Hematopoietic multipotent progenitor cell treated with erythropoietin and hydrocortisone succinate and interleukin-3 and kit ligand, for 17 days (in vitro differentiated cells): ENCODE measurements around the gene TCF12.

Experiments used
- DNase-seq: peaks from one replicate; pipeline ENCODE4 v3.0.0-alpha.2; 2015; ENCODE audit warnings: low spot score

The TCF12 gene

DNA sequence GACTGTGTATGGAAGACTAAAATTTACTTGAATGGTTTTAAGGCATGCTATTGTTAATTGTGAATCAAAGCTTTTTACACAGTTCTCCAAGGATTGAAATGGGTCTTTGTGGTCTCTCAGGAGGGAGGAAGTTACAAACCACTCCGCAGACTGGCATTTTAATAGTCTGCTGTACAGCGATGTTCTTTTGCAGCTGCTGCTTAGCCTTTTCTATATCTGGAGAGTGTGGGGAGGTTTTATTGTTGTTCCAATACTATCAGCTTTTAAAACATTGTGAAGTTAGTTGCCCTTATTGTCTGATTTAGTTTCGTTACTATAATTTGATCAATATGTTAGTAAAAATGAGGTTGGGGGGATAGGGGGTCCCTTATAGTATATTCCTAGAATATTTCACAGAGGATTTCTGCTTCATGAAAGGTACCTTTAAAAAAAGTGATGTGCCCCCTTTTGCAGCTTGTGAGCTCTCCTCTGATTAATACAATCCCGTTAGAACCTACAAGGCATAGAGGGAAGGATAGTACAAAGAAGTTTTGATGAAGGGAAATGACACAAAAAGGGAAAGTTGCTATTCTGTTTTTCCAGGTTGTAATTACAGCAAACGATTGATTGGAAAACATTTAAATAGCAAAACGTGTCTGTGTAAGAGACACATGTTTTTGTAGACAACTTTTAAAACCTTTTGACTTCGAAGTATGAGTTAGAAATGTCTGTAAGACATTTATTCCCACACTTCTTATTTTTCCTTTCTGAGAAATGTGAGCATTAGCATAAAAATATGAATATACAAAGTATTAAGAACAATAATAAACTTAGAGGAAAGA is 299.5 kb downstream of the TCF12 start:
- no peak for DNase-seq

DNA sequence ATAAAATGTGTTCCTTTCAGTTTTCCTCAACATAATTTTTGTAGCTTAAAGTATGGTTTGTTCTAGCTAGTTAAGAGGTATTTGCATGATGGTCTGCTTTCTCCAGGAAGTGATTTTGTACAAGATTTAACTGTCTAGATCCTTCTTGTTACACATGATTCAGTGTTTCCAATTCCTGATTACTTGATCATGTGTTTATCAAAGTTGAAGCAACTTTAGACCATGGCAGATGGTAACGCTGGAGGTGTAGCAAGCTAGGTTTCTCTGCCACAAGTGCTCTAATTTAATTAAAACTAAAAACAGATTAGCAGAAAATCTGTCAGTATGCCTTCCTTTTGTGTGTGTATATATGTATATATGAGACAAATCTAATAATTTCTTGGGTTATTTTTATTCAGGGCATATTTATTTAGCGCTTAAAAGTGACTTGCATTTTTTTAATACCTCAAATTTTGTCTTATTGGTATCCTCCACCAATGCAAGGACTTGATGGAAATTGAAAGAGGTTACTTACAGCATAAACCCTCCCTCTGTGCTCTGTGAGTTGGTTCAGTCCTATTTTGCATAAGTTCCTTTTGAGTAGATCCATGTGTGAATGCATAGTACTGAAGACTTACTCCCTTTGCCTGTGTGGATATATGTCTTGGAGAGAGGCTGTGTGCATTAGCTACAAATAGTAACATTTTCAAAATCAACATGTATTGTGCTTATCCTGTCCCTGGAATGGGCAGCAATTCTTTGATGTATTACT is 300.6 kb downstream of the TCF12 start:
- no peak for DNase-seq

DNA sequence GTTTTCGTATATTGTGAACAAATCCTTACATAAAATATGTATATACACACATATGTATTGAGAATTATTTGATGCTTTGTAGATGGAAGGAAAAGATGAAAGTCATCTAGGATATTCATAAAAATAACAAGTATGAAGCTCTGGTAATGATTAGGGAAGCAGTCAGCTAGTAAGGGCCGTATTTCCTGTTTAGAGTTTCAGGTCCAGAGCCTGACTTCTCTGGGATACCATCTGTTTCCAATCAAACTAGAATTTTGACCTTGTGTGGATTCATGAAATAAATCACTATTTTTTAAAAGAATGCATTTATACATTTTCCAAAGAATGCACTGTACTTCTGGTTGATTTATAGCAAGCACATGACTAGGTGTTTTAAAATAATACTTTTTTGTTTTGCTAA is 301.8 kb downstream of the TCF12 start:
- no peak for DNase-seq

DNA sequence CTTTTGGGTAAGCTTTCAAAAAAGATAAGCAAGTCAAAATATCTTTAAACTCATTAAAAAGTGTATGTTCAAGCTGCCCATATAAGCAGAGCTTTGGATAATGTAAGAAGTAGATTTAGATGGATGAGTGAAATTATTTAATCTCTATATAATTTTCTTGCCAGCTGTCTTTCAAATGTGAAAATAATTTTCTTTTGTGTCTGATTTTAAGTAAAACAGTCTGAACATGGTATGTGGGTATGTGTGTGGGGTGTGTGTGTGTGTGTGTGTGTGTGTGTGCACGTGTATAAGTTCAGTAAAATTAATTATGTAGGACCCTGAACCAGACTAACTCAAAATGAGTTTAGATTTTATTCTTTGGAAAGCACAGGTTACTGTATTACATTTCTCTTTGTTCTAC is 302.7 kb downstream of the TCF12 start:
- no peak for DNase-seq

DNA sequence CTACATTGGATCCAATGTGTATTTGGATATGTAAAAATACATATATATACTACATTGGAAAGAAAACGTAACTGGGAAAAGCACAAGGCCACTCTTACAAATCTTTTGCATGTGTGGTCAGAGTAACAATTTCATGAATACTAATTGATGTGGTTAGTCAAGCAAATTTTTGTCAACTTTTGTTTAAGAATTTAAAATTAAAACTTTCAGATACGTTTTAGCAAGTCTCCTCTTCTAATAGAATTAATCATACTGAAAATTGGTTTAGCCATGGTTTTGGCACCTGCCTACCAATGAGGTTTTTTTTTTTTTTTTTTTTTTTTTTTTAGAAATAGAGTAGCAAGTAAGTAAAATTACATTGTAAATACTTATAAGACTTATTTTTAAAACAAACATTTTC is 304.9 kb downstream of the TCF12 start:
- DNase-seq = no peak

DNA sequence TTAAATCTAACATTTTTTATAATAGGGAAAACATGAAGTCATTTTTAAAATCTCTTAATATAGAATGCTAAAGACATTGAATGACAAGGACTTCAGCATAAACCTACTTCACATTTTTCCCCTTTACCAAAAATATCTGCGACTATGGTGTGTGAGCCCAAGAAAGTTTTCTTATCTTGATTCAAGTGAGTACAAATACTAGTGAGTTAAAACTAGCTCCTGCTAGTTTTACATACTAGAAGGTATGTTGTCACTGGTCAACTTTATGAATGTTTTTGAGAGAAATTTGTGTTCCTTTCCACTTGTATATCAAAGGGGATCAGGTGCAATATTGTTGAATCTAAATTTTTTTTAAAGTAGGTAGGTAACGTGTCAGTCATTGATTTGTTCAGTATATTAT is 305.4 kb downstream of the TCF12 start:
- DNase-seq = no peak

DNA sequence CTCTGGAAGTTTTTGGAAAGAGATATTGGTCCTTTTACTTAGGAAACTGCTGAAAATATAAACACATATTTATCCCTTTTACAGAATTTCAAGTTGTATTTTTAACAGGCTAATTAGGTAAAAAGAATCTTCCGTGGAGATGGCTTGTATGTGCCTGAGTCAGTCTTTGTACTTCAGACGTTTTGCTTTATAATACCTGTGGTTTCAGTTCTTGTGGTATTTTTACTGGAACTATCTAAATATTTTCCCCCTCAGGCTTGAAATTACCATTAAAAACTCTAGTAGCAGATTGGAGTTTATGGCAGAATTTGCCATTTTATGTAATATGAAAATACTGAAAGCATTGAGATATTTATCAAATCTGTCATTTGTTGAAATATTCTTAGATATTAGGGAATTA is 306.2 kb downstream of the TCF12 start:
- DNase-seq = no peak

DNA sequence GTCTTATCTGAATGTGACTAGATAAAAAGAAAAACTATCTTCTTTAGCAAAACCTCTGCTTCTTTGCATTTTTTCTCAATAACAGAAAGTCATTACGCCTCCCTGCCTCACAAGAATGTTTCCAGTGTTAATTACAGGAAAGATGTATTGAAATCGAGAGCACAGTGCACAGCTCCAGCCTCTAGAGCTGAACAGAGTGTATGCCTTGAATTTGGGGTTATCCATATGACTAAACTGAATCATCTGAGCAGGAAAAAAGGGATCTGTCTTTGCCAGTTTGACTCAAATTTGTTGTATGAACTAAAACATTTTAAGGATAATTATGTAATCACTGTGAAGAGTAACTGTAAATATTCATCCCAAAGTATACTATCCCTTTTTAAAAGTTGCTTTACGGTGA is 308.7 kb downstream of the TCF12 start:
- DNase-seq = no peak

DNA sequence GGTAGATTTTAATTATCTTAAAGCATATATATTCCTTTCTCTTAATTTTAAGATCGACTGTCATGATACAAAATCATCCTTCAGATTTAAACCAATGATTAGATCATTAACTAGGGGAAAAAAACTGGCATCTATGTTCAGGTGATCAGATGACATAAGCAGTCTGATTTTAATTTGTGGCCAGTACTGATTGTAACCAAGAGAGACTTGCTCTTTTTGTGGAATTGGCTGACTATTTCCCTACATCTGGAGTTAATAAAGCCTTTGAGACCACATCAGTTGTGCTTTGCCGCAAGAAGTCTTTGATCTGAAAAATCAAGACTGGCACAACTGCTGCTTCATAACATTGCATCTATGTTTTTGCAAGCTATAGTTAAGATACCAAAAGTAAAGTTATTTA is 309.5 kb downstream of the TCF12 start:
- no peak for DNase-seq

DNA sequence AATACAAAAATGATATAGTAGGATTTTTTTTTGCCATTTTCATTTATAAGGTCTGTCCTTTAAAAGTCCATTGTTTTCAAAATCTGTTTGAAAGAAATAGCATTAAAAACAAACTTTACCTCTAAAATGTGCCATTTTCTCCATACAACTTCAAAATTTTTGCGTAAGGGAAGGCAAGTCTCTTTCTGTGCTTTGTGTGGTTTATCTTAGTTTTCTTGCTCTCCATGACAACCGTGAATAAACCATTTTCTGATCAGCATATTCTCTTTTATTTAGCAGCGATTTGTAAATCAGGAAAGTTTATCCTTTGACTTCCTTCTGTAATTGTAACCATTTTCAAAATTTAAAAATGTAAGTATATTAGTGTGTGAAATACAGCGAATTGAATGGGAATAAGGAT is 310.0 kb downstream of the TCF12 start:
- DNase-seq = no peak

DNA sequence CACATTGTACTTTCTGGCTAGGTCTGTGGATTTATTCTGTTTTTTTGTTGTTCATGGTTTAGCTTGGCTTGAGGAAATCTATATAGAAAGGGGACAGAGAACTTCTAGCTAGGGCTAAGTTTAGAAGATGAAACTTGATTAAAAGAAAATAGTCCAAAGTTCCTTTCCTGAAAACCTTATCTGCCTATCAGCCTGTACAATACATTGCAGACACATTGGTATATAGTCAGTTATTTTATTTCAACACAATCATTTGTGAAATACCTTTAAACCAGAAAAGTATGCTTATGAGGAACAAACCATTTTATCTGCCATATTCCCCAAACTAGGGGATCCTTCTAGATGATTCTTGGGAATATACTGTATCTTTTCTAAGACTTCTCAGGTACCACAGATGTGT is 310.6 kb downstream of the TCF12 start:
- no peak for DNase-seq

DNA sequence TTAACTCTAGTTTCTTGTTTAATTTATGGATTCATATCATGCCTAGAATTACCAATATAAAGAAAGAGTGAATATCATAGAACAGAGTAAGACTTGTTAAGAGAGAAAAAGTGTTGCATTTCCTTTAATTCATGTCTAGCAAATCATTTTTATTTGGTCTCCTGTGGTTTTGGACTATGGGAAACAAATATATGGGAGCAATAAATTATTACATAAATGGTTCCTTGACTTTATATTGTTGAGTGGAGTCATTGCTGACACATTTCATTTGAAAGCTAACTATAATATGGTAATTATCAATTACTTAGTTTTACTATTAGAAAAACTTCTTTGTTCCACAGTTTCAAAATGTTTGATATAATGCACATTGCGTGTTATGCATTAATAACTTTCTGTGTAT is 313.1 kb downstream of the TCF12 start:
- DNase-seq = no peak

DNA sequence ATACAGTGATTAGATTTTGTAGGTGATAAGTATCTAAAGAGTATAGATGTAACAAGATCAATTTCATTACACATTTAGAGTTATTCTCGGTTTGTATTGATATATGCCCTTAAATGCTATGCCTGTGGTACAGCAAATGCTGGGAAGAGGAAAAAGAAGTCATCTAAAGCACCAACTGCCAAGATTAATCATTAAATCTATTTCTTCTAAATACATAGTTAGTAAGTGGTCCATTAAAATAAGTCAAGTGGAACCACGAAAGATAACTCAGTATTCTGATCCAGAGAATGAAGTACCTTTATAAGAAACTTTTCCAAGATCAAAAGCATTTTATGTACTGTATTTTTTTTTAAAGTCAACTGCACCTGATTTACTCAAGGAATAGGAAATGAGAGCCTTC is 315.7 kb downstream of the TCF12 start:
- DNase-seq = no peak

DNA sequence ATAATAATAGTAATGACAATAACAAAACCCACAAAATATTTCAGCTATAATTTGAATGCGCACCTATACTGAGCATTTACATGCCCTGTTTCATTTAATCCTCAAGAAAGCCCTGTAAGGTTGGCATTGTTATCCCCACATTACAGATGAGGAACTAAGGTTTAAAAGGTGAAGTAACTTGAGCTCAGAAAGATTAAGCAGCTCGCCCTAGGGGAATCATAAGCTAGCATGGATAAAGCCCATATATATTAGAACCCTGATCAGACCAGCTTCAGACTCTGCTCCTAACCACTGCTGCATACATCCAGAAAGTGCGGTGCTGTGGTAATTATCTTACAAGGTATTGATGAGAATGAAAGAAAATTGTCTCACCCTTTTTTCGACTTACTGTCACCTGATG is 316.7 kb downstream of the TCF12 start:
- no peak for DNase-seq

DNA sequence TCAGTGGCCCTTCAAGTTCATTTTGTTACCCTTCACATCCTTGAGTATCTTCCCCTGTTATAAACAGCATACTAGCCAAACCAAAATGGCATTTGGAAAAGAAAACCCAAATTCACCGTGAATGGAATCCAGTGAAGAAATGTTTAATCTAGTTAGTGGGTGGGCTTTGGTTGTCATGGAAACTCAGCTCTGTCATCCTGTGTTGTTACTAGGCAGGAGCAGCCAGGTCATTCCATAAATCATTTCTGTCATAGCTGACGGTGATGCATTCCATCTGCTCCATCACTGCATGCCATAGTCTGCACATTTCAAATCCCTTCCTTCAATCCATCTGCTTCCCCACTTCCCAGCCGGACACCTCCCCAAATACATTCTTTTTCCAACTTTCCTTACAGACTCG is 317.4 kb downstream of the TCF12 start:
- no peak for DNase-seq

DNA sequence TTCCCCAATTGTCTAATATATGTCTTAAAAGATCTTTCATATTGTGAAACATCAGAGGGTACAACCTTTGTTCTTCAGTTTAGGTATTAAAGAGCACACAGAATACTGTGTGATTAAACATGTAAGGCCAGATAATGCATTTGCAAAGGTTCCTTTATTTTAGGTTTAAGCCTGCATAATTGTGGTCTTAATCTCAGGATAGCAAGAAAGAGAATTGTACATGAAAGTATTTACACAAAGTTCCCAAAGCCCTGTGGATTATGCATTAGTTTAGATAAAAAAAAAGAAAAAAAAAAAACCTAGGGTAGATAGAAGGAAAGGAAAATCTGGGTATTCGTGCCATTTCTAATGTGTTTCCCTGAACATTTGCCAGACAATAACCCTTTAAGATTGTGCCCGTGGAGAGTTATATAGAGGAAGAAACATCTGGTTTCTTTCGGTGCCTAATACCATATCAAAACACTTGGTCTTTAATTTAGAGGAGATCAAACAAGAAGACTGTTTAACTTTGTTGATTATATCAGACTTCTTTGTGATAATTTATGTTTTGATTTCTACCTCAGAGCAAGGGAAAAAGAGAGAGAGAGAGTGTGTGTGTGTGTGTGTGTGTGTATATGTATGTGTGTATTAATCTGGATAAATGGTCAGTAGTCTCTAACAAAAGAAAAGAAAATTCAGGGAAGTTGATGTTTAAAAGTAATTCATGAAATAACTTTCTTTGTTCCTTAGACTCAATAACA is 318.3 kb downstream of the TCF12 start:
- no peak for DNase-seq

DNA sequence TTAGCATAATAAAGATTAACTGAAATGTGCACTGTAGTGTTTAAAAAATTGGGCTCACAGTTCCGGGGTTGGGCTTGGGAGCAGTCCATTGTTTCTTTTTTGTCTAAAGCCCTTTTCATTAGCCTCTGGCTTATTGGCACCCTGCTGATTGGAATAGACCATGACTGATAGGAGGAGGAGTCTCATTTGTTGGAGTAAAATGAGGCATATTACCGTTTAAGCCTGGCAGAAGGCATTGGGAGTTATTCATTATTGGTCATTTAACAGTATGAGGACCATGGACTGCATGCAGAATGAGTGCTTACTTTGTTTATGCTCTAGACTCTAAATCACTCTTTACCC is 318.8 kb downstream of the TCF12 start:
- no peak for DNase-seq

DNA sequence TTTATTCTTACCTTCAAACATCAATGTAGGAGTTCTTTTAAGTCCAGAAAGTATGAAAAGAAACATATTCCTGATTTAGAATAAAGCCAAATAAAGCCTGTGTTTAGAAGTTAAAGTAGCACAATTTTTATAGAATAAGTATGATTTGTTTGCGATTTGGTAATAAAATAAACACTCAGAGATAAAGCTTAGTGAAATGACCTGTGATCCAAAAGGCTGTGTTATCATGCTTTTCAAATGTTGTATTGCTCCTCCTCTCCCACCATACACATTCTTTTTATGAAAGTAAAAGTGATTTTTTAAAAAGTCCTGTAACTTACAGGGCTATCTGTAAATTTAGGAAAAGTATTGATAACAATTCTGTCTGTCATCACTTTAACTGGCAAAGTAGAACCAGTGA is 319.2 kb downstream of the TCF12 start:
- DNase-seq = no peak

DNA sequence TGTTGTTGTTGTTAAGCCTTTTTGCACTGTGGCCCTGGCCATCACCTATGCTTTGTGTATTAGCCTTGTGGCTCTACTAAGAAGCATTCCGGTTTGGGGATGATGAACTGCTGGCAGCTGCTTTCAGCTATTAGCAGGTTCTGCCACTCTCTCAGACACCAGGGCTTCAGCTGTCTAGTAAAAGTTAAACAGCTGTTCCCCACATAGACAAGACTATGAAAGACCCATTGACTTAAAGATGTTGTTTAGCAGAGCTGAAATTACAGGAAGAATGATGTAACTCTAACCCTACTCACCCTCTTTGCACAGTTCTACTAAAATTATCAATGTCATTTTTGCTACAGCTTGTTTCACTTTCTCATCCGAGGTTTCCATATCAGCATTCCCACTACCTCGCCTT is 326.7 kb downstream of the TCF12 start:
- no peak for DNase-seq

DNA sequence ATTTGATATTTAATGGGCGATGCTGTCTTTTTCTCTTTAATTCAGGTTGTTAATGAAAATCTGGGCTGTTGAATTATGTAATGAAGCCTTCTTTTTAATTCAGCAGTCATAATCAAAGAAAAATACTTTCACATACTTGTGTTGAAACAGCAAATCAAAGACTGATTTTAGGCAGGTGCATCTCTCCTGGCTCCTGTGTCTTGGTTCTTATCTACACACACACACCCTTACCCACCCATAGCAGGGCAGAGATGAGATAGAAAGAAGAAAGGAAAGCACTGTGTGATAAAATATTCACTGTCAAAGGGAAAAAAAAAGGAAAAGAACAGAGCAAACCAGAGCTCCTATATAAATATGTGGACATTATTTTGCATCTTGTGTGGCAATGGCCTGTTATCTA is 327.3 kb downstream of the TCF12 start:
- DNase-seq = no peak

DNA sequence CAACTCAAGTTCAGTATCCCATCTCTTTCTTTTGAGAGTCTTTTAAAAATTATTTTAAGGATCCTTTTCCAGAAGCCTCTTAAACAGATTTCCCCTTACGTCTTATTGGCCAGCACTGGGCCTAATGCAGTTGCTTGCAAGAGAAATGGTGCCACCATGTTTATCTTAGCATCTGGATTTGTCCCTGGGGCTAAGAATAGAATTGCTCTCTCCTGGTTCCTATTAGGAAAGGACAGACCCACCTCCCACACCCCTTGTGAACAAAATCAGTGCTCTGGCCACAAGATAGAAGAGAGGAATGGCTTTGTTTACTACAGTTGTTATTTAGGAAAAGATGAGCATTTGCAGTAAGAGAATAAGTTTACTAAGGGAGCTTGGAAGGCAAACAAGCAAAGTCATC is 329.6 kb downstream of the TCF12 start:
- no peak for DNase-seq

DNA sequence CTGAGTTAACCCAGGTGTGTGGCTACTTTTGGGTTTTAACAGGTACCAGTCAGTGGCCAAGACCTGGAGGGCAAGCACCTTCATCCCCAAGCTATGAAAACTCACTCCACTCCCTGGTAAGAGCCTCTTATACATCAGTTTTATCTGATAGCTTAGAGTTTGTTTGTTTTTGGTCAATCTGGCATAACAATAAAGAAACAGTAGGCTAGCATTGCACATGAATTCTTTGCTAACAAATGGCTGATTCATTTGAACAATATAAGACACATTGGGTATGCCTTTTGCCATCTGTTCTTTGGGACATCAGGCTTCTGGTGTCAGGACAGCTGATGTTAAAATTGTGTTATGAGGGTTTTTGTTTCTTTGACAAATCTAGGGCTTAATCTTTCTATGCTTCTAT is 332.9 kb downstream of the TCF12 start:
- DNase-seq = no peak

DNA sequence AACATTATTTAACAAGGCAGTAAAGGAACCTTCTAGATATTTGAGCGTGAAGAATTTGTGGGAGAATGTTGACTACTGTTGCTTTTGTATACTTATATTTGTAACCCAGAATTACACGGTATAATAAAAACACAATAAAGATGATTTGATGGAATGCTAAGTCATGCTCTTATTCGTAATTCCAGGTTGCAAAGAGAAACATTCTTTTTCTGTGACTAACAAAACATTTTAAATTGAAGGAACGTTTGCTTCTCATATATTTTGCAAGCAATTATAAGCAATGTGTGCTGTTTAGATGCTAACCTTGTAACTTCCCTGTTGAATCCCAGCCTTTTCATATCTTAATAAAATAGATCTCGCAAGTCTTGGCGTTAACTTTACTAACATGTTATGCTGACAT is 333.5 kb downstream of the TCF12 start:
- no peak for DNase-seq
